Ovary (tissue), 3 donors: Measurements from ENCODE around the gene ST3GAL4.

Source experiments
- CTCF ChIP-seq, 3 donors: fragments of 450-650 bp in 2 of 3; fragments of 200-600 bp in 1 of 3; IDR thresholded peaks; one replicate each; pipeline versions ENCODE4 v1.5.1 to v1.8.0; 2016 to 2022; ENCODE audit warnings: antibody characterized with exemption in 3 of 3, mild to moderate bottlenecking in 1 of 3
- POLR2A ChIP-seq: fragments of 450-650 bp; IDR thresholded peaks from one replicate; pipeline ENCODE4 v1.6.1; 2017; ENCODE audit warnings: antibody characterized with exemption, mild to moderate bottlenecking, moderate library complexity
- donor health status: DM: no; HTN: no; CAD: no.

- TF ChIP-seq CTCF (IDR thresholded peaks at IDR 0.05) (no peak), POLR2A (no peak)
These were observed 87.6 kb downstream of the ST3GAL4 start for GRCh38 chr11:126443120-126443519.
